GM23338 (cell line): ENCODE results near the gene LRRC52.

Experiments used
- ETS1 ChIP-seq: IDR thresholded peaks from 2 replicates; pipeline ENCODE4 v1.6.1; 2016; ENCODE audit warnings: antibody characterized with exemption
- POLR2AphosphoS5 ChIP-seq: IDR thresholded peaks from 2 replicates; pipeline ENCODE4 v1.6.1; 2016; ENCODE audit warnings: antibody characterized with exemption, low read depth
- STAT1 ChIP-seq: IDR thresholded peaks from one replicate; pipeline ENCODE4 v1.6.1; 2016; ENCODE audit warnings: antibody characterized with exemption; ENCODE audit not compliant: unreplicated experiment
- TF ChIP-seq, protein P1 (sequence below), 2 experiments: fragments of 200-600 bp in 1 of 2; sonication (generic) in 1 of 2; conservative IDR thresholded peaks; 2 replicates each; pipeline versions ENCODE4 v1.5.1 to v1.6.1; 2016 to 2017; ENCODE audit warnings: antibody characterized with exemption in 2 of 2, low read depth in 2 of 2, mild to moderate bottlenecking in 2 of 2, moderate library complexity in 1 of 2

DNA sequence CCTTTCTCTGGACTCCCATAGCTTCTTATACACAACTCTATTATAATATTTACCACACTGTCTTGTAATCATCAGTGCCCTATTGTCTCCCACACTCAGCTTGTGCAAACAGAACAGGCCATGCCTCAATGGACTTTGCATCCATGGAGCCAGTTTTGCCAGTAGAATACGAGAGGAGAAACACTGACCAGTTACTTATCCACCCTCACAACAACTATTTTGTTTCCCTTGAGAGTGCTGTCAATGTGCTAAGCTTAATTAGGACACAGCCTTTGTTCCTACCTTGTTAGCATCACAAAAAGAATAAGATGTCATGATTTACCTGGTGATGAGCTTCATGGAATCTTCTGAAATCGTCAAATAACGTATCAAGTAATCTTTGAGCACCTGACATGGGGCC lies 18.1 kb upstream of the LRRC52 start:
- TF ChIP-seq POLR2AphosphoS5 (no peak), STAT1 (no peak), ETS1 (no peak)
- TF ChIP-seq, protein P1, sequence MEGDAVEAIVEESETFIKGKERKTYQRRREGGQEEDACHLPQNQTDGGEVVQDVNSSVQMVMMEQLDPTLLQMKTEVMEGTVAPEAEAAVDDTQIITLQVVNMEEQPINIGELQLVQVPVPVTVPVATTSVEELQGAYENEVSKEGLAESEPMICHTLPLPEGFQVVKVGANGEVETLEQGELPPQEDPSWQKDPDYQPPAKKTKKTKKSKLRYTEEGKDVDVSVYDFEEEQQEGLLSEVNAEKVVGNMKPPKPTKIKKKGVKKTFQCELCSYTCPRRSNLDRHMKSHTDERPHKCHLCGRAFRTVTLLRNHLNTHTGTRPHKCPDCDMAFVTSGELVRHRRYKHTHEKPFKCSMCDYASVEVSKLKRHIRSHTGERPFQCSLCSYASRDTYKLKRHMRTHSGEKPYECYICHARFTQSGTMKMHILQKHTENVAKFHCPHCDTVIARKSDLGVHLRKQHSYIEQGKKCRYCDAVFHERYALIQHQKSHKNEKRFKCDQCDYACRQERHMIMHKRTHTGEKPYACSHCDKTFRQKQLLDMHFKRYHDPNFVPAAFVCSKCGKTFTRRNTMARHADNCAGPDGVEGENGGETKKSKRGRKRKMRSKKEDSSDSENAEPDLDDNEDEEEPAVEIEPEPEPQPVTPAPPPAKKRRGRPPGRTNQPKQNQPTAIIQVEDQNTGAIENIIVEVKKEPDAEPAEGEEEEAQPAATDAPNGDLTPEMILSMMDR (conservative IDR thresholded peaks at IDR 0.05; ENCODE audit: low read depth in 2 of 2): no peak
